ENCODE data around the gene FILIP1.

Gene FILIP1

GRCh38 chr6:75348882-75349261 is 144.7 kb downstream of the FILIP1 start:
- no peak for TF ChIP-seq CTCF (conservative IDR thresholded peaks at IDR 0.05)
- TF ChIP-seq ZFX (IDR thresholded peaks at IDR 0.05) = no peak

GRCh38 chr6:75347898-75348610 is 145.5 kb downstream of the FILIP1 start:
- no peak for TF ChIP-seq CTCF (conservative IDR thresholded peaks at IDR 0.05)
- no peak for TF ChIP-seq ZFX (IDR thresholded peaks at IDR 0.05)
- no peak overlapping the region for H3K27ac ChIP-seq

More at GRCh38 chr6:75348882-75349261, 144.7 kb downstream of the FILIP1 start:
- no peak overlapping the region for H3K27ac ChIP-seq

- TF ChIP-seq ZFX (IDR thresholded peaks at IDR 0.05) (no peak), CTCF (conservative IDR thresholded peaks at IDR 0.05) (no peak)
- no peak overlapping the region for H3K27ac ChIP-seq
Measured at GRCh38 chr6:75345413-75345812, 148.2 kb downstream of the FILIP1 start.

GRCh38 chr6:75344455-75344854 is 149.1 kb downstream of the FILIP1 start:
- no peak overlapping the region for H3K27ac ChIP-seq
- TF ChIP-seq ZFX (IDR thresholded peaks at IDR 0.05) = no peak

- TF ChIP-seq ZFX (IDR thresholded peaks at IDR 0.05) = no peak
- TF ChIP-seq CTCF (conservative IDR thresholded peaks at IDR 0.05) = no peak
- H3K27ac ChIP-seq = no peak overlapping the region
Measured at GRCh38 chr6:75344021-75344420, 149.6 kb downstream of the FILIP1 start.

GRCh38 chr6:75337835-75338580 is 155.6 kb downstream of the FILIP1 start:
- TF ChIP-seq CTCF (conservative IDR thresholded peaks at IDR 0.05) = no peak
- no peak for TF ChIP-seq ZFX (IDR thresholded peaks at IDR 0.05)
- no peak overlapping the region for H3K27ac ChIP-seq

GRCh38 chr6:75334266-75335040 is 159.1 kb downstream of the FILIP1 start:
- H3K27ac ChIP-seq = no peak overlapping the region
- TF ChIP-seq CTCF (conservative IDR thresholded peaks at IDR 0.05) = no peak
- no peak for TF ChIP-seq ZFX (IDR thresholded peaks at IDR 0.05)
